ENCODE measurements around the gene TNP2. TPM values are rescaled to one million over a fixed set of nuclear protein-coding genes. Genes with fewer than 3 reads are reported as not detected.

TNP2 gene
- total RNA-seq, 1 experiment from 2014 or later: not detected

- H3K4me3 ChIP-seq (ENCODE audit: low read length): no peak overlapping the region; the same call in 1 of the 2 replicates
- DNase-seq: peak; percentile 54
- H3K9me3 ChIP-seq (ENCODE audit: low read length): no peaks in the 10 kb centered on the region
- no peaks in the 10 kb centered on the region for H3K27me3 ChIP-seq (ENCODE audit: low read length)
- no peaks in the 10 kb centered on the region for H3K79me2 ChIP-seq (ENCODE audit: low read length)
- H3K4me2 ChIP-seq (ENCODE audit: low read depth, low read length, poor library complexity, severe bottlenecking): peak overlapping the region; percentile 79
- H2AFZ ChIP-seq (ENCODE audit: low read length): no peak overlapping the region
- H4K20me1 ChIP-seq (ENCODE audit: insufficient read depth, low read depth, low read length): peaks cover 8% of the 10 kb centered on the region; the same call in 1 of the 2 replicates
- peak overlapping the region; percentile 20; the same call in 1 of the 2 replicates for H3K9ac ChIP-seq (ENCODE audit: low read length)
- H3K4me1 ChIP-seq (ENCODE audit: low read length): peaks cover 67% of the 10 kb centered on the region
- H3K36me3 ChIP-seq (ENCODE audit: insufficient read depth, low read length): no peaks in the 10 kb centered on the region
- H3K9me2 ChIP-seq (replicated peaks; ENCODE audit: insufficient read depth, low read length): no peaks in the 10 kb centered on the region
- H3K27ac ChIP-seq (ENCODE audit: low read length): no peak overlapping the region
These were observed 15.8 kb downstream of the TNP2 start for GRCh38 chr16:11253009-11253994.

- H3K4me2 ChIP-seq (ENCODE audit: low read depth, low read length, poor library complexity, severe bottlenecking): peak overlapping the region; percentile 1
- no peaks in the 10 kb centered on the region for H3K79me2 ChIP-seq (ENCODE audit: low read length)
- peaks cover 8% of the 10 kb centered on the region; the same call in 1 of the 2 replicates for H4K20me1 ChIP-seq (ENCODE audit: insufficient read depth, low read depth, low read length)
- H3K27me3 ChIP-seq (ENCODE audit: low read length): no peaks in the 10 kb centered on the region
- no peak for DNase-seq
- no peak overlapping the region for H3K27ac ChIP-seq (ENCODE audit: low read length)
- H3K4me3 ChIP-seq (ENCODE audit: low read length): no peak overlapping the region
- no peak overlapping the region for H3K9ac ChIP-seq (ENCODE audit: low read length)
- H3K9me2 ChIP-seq (replicated peaks; ENCODE audit: insufficient read depth, low read length): no peaks in the 10 kb centered on the region
- no peaks in the 10 kb centered on the region for H3K36me3 ChIP-seq (ENCODE audit: insufficient read depth, low read length)
- no peak overlapping the region for H2AFZ ChIP-seq (ENCODE audit: low read length)
- peaks cover 75% of the 10 kb centered on the region for H3K4me1 ChIP-seq (ENCODE audit: low read length)
- no peaks in the 10 kb centered on the region for H3K9me3 ChIP-seq (ENCODE audit: low read length)
These were observed 16.6 kb downstream of the TNP2 start for GRCh38 chr16:11252482-11252931.

GRCh38 chr16:11251525-11252481 is 17.3 kb downstream of the TNP2 start:
- peak; percentile 60 for DNase-seq
- no peak overlapping the region for H3K27ac ChIP-seq (ENCODE audit: low read length)

GRCh38 chr16:11250786-11251524 is 18.2 kb downstream of the TNP2 start:
- no peak overlapping the region for H3K9ac ChIP-seq (ENCODE audit: low read length)
- DNase-seq: no peak
- H3K9me2 ChIP-seq (replicated peaks; ENCODE audit: insufficient read depth, low read length): no peaks in the 10 kb centered on the region
- peaks cover 64% of the 10 kb centered on the region for H3K4me1 ChIP-seq (ENCODE audit: low read length)
- H3K4me3 ChIP-seq (ENCODE audit: low read length): no peak overlapping the region
- H3K27ac ChIP-seq (ENCODE audit: low read length): no peak overlapping the region
- no peak overlapping the region for H3K4me2 ChIP-seq (ENCODE audit: low read depth, low read length, poor library complexity, severe bottlenecking)
- H3K36me3 ChIP-seq (ENCODE audit: insufficient read depth, low read length): no peaks in the 10 kb centered on the region
- H4K20me1 ChIP-seq (ENCODE audit: insufficient read depth, low read depth, low read length): peaks cover 8% of the 10 kb centered on the region; the same call in 1 of the 2 replicates
- no peak overlapping the region for H2AFZ ChIP-seq (ENCODE audit: low read length)
- no peaks in the 10 kb centered on the region for H3K79me2 ChIP-seq (ENCODE audit: low read length)
- H3K27me3 ChIP-seq (ENCODE audit: low read length): no peaks in the 10 kb centered on the region
- H3K9me3 ChIP-seq (ENCODE audit: low read length): no peaks in the 10 kb centered on the region

More at GRCh38 chr16:11251525-11252481, 17.3 kb downstream of the TNP2 start:
- H3K79me2 ChIP-seq (ENCODE audit: low read length): no peaks in the 10 kb centered on the region
- peaks cover 8% of the 10 kb centered on the region; the same call in 1 of the 2 replicates for H4K20me1 ChIP-seq (ENCODE audit: insufficient read depth, low read depth, low read length)
- peak overlapping the region; percentile 1 for H3K4me2 ChIP-seq (ENCODE audit: low read depth, low read length, poor library complexity, severe bottlenecking)
- H3K27me3 ChIP-seq (ENCODE audit: low read length): no peaks in the 10 kb centered on the region
- no peaks in the 10 kb centered on the region for H3K9me2 ChIP-seq (replicated peaks; ENCODE audit: insufficient read depth, low read length)
- no peak overlapping the region for H3K4me3 ChIP-seq (ENCODE audit: low read length)
- H3K4me1 ChIP-seq (ENCODE audit: low read length): peaks cover 69% of the 10 kb centered on the region
- no peaks in the 10 kb centered on the region for H3K36me3 ChIP-seq (ENCODE audit: insufficient read depth, low read length)
- no peak overlapping the region for H3K9ac ChIP-seq (ENCODE audit: low read length)
- no peaks in the 10 kb centered on the region for H3K9me3 ChIP-seq (ENCODE audit: low read length)
- H2AFZ ChIP-seq (ENCODE audit: low read length): no peak overlapping the region

- no peak overlapping the region for H2AFZ ChIP-seq (ENCODE audit: low read length)
- peak; percentile 45 for DNase-seq
- H3K27ac ChIP-seq (ENCODE audit: low read length): no peak overlapping the region
- H3K79me2 ChIP-seq (ENCODE audit: low read length): no peaks in the 10 kb centered on the region
- no peaks in the 10 kb centered on the region for H3K36me3 ChIP-seq (ENCODE audit: insufficient read depth, low read length)
- H3K27me3 ChIP-seq (ENCODE audit: low read length): no peaks in the 10 kb centered on the region
- H3K4me2 ChIP-seq (ENCODE audit: low read depth, low read length, poor library complexity, severe bottlenecking): no peak overlapping the region
- H3K9me2 ChIP-seq (replicated peaks; ENCODE audit: insufficient read depth, low read length): no peaks in the 10 kb centered on the region
- H4K20me1 ChIP-seq (ENCODE audit: insufficient read depth, low read depth, low read length): peaks cover 8% of the 10 kb centered on the region; the same call in 1 of the 2 replicates
- no peak overlapping the region for H3K4me3 ChIP-seq (ENCODE audit: low read length)
- H3K9ac ChIP-seq (ENCODE audit: low read length): no peak overlapping the region
- H3K4me1 ChIP-seq (ENCODE audit: low read length): peaks cover 60% of the 10 kb centered on the region
- H3K9me3 ChIP-seq (ENCODE audit: low read length): no peaks in the 10 kb centered on the region
These were observed 18.9 kb downstream of the TNP2 start for GRCh38 chr16:11250091-11250785.

- Histone ChIP-seq H4K20me1 (ENCODE audit: insufficient read depth, low read depth, low read length) (peaks cover 8% of the 10 kb centered on the region; the same call in 1 of the 2 replicates), H3K9ac (ENCODE audit: low read length) (no peak overlapping the region), H2AFZ (ENCODE audit: low read length) (no peak overlapping the region), H3K9me3 (ENCODE audit: low read length) (no peaks in the 10 kb centered on the region), H3K4me1 (ENCODE audit: low read length) (peaks cover 52% of the 10 kb centered on the region), H3K9me2 (replicated peaks; ENCODE audit: insufficient read depth, low read length) (no peaks in the 10 kb centered on the region), H3K27me3 (ENCODE audit: low read length) (no peaks in the 10 kb centered on the region), H3K27ac (ENCODE audit: low read length) (no peak overlapping the region), H3K4me3 (ENCODE audit: low read length) (no peak overlapping the region), H3K4me2 (ENCODE audit: low read depth, low read length, poor library complexity, severe bottlenecking) (peak overlapping the region; percentile 42), H3K36me3 (ENCODE audit: insufficient read depth, low read length) (no peaks in the 10 kb centered on the region), H3K79me2 (ENCODE audit: low read length) (no peaks in the 10 kb centered on the region)
- DNase-seq: no peak
These were observed 19.7 kb downstream of the TNP2 start for GRCh38 chr16:11249233-11250061.

Measured in Karpas-422 (cell line).